Colonic mucosa (tissue), 4 donors: Measurements from ENCODE around the gene PTGER1. TPM values are rescaled to one million over a fixed set of nuclear protein-coding genes. Genes with fewer than 3 reads are reported as not detected.

ENCODE experiments used
- DNase-seq: peaks from one replicate; pipeline ENCODE4 v3.0.0-alpha.2; 2020
- H3K27ac ChIP-seq: fragments of 200-600 bp; one replicate; pipeline ENCODE4 v1.8.0; 2021
- H3K27me3 ChIP-seq: fragments of 200-600 bp; one replicate; pipeline ENCODE4 v1.8.0; 2021
- H3K36me3 ChIP-seq: fragments of 200-600 bp; one replicate; pipeline ENCODE4 v1.8.0; 2021
- H3K4me1 ChIP-seq: fragments of 200-600 bp; one replicate; pipeline ENCODE4 v1.8.0; 2021; ENCODE audit warnings: mild to moderate bottlenecking
- H3K4me3 ChIP-seq: fragments of 200-600 bp; one replicate; pipeline ENCODE4 v1.8.0; 2021
- H3K9ac ChIP-seq, 2 donors: one replicate each; pipeline ENCODE4 v1.7.0; 2013; ENCODE audit warnings: control low read depth in 2 of 2, low read depth in 2 of 2, low read length in 2 of 2
- H3K9me3 ChIP-seq: fragments of 200-600 bp; one replicate; pipeline ENCODE4 v1.8.0; 2021
- CTCF ChIP-seq: fragments of 200-600 bp; IDR thresholded peaks from one replicate; pipeline ENCODE4 v1.8.0; 2022; ENCODE audit warnings: antibody characterized with exemption, mild to moderate bottlenecking
- intact Hi-C: fragments of 100-400 bp; cut with DNase I; formaldehyde crosslinking; loops from one replicate; pipeline ENCODE4 v1.14.1; 2022
- total RNA-seq, 2 donors: library from RNA; stranded (reverse); fragmentation: NEBNext Ultra II Directional in 1 of 2; extraction: Animal tissue kit (Norgen Biotek cat#: 25700) in 1 of 2; gene quantifications; one replicate each; pipeline ENCODE4 v1.2.1, GENCODE V29; 2021
- donor health status: healthy.
- donor health status: DM: no; HTN: no; CAD: no.
- donor health status: DM: no; HTN: no; CAD: no.

The PTGER1 gene
- total RNA-seq, 2 donors from 2014 or later, result 0.35 to 0.72 TPM

GRCh38 chr19:14476327-14476672 is 1.1 kb upstream of the PTGER1 start:
- Histone ChIP-seq H3K9ac (no peak overlapping the region), H3K4me1 (peaks cover 9% of the 10 kb centered on the region), H3K9me3 (no peaks in the 10 kb centered on the region), H3K27me3 (peaks cover 27% of the 10 kb centered on the region), H3K36me3 (peaks cover 6% of the 10 kb centered on the region), H3K27ac (no peak overlapping the region), H3K4me3 (no peak overlapping the region)
- TF ChIP-seq CTCF, result no peak
- intact Hi-C loops, result loop anchor here (10.0 kb wide), 1 partner anchor 331 kb away; no protein-coding TSS in a partner anchor
- no peak for DNase-seq

- H3K4me3 ChIP-seq, result no peak overlapping the region
- TF ChIP-seq CTCF, result no peak
- peaks cover 27% of the 10 kb centered on the region for H3K27me3 ChIP-seq
- H3K9ac ChIP-seq, result no peak overlapping the region
- intact Hi-C loops, result loop anchor here (10.0 kb wide), 1 partner anchor 330 kb away; no protein-coding TSS in a partner anchor
- no peak for DNase-seq
- H3K4me1 ChIP-seq, result peaks cover 9% of the 10 kb centered on the region
- H3K36me3 ChIP-seq, result peaks cover 6% of the 10 kb centered on the region
- H3K27ac ChIP-seq, result no peak overlapping the region
- H3K9me3 ChIP-seq, result no peaks in the 10 kb centered on the region
Measured at GRCh38 chr19:14474827-14475226, 327 bp downstream of the PTGER1 start.

- Histone ChIP-seq H3K4me1 (peaks cover 9% of the 10 kb centered on the region), H3K27ac (no peak overlapping the region)
- intact Hi-C loops, result loop anchor here (10.0 kb wide), 1 partner anchor 329 kb away; no protein-coding TSS in a partner anchor
Measured at GRCh38 chr19:14473978-14474578, 1.1 kb downstream of the PTGER1 start.

GRCh38 chr19:14473073-14473977 is 1.8 kb downstream of the PTGER1 start:
- Histone ChIP-seq H3K4me1 (peaks cover 9% of the 10 kb centered on the region), H3K27me3 (peaks cover 27% of the 10 kb centered on the region), H3K9ac (no peak overlapping the region), H3K9me3 (no peaks in the 10 kb centered on the region), H3K27ac (no peak overlapping the region), H3K36me3 (peaks cover 3% of the 10 kb centered on the region), H3K4me3 (no peak overlapping the region)
- no peak for TF ChIP-seq CTCF
- no peak for DNase-seq
- intact Hi-C loops, result loop anchor here (10.0 kb wide), 1 partner anchor 329 kb away; no protein-coding TSS in a partner anchor

More at GRCh38 chr19:14473978-14474578, 1.1 kb downstream of the PTGER1 start:
- peaks cover 6% of the 10 kb centered on the region for H3K36me3 ChIP-seq
- H3K4me3 ChIP-seq, result no peak overlapping the region
- DNase-seq, result peak; percentile 58
- H3K9ac ChIP-seq, result peak overlapping the region in 1 of 2 donors; percentile 14
- H3K27me3 ChIP-seq, result peaks cover 27% of the 10 kb centered on the region
- no peaks in the 10 kb centered on the region for H3K9me3 ChIP-seq
- TF ChIP-seq CTCF, result no peak

- DNase-seq, result peak; percentile 85
- Histone ChIP-seq H3K27me3 (peaks cover 27% of the 10 kb centered on the region), H3K9ac (no peak overlapping the region), H3K4me3 (peak overlapping the region; percentile 13), H3K4me1 (peaks cover 9% of the 10 kb centered on the region), H3K36me3 (no peaks in the 10 kb centered on the region), H3K27ac (no peak overlapping the region), H3K9me3 (no peaks in the 10 kb centered on the region)
- intact Hi-C loops, result loop anchor here (10.0 kb wide), 1 partner anchor 328 kb away; no protein-coding TSS in a partner anchor
- peak; percentile 99 for TF ChIP-seq CTCF
Measured at GRCh38 chr19:14472202-14472938, 2.8 kb downstream of the PTGER1 start.
